GM12874 (cell line): ENCODE results near the gene DLD.

Source experiments
- CTCF ChIP-seq: IDR thresholded peaks from 2 replicates; pipeline ENCODE4 v1.5.1; 2011; ENCODE audit warnings: low read depth, mild to moderate bottlenecking, control low read depth, low read length, moderate library complexity; ENCODE audit not compliant: insufficient read depth

The DLD gene

GRCh38 chr7:107891636-107892366 lies 818 bp downstream of the DLD start:
- no peak for TF ChIP-seq CTCF

GRCh38 chr7:107898997-107899594 lies 8.1 kb downstream of the DLD start:
- no peak for TF ChIP-seq CTCF

- TF ChIP-seq CTCF: no peak
Measured at GRCh38 chr7:107900496-107901015, 9.6 kb downstream of the DLD start.

- TF ChIP-seq CTCF: no peak
Measured at GRCh38 chr7:107902381-107902780, 11.4 kb downstream of the DLD start.

GRCh38 chr7:107907790-107908189 lies 16.8 kb downstream of the DLD start:
- no peak for TF ChIP-seq CTCF

GRCh38 chr7:107909445-107909844 lies 18.5 kb downstream of the DLD start:
- no peak for TF ChIP-seq CTCF

GRCh38 chr7:107911981-107912380 lies 21.0 kb downstream of the DLD start:
- no peak for TF ChIP-seq CTCF
